Fibroblast of pulmonary artery (primary cell): ENCODE data around the gene STIP1.
A peak's percentile ranks its signal among the peaks of the same experiment; 100 is the strongest.

Experiments
- DNase-seq: peaks from one replicate; pipeline ENCODE4 v3.0.0-alpha.2; 2010; ENCODE audit warnings: low read depth
- H3K4me3 ChIP-seq: replicated peaks from 2 replicates; pipeline ENCODE4 v1.5.1; 2011; ENCODE audit warnings: low read depth, mild to moderate bottlenecking, control low read depth, low read length, moderate library complexity
- TF ChIP-seq, protein P1 (sequence below): IDR thresholded peaks from 2 replicates; pipeline ENCODE4 v1.5.1; 2011; ENCODE audit warnings: mild to moderate bottlenecking, control low read depth, low read length, inconsistent platforms; ENCODE audit errors: missing control alignments

Gene STIP1

GRCh38 chr11:64173616-64174355, 12.2 kb upstream of the STIP1 start:
- TF ChIP-seq, protein P1, sequence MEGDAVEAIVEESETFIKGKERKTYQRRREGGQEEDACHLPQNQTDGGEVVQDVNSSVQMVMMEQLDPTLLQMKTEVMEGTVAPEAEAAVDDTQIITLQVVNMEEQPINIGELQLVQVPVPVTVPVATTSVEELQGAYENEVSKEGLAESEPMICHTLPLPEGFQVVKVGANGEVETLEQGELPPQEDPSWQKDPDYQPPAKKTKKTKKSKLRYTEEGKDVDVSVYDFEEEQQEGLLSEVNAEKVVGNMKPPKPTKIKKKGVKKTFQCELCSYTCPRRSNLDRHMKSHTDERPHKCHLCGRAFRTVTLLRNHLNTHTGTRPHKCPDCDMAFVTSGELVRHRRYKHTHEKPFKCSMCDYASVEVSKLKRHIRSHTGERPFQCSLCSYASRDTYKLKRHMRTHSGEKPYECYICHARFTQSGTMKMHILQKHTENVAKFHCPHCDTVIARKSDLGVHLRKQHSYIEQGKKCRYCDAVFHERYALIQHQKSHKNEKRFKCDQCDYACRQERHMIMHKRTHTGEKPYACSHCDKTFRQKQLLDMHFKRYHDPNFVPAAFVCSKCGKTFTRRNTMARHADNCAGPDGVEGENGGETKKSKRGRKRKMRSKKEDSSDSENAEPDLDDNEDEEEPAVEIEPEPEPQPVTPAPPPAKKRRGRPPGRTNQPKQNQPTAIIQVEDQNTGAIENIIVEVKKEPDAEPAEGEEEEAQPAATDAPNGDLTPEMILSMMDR = no peak
- peak; percentile 29 for DNase-seq
- H3K4me3 ChIP-seq = no peak overlapping the region

GRCh38 chr11:64176751-64177150, 9.2 kb upstream of the STIP1 start:
- no peak overlapping the region for H3K4me3 ChIP-seq
- DNase-seq = no peak
- TF ChIP-seq, protein P1 = no peak

DNA sequence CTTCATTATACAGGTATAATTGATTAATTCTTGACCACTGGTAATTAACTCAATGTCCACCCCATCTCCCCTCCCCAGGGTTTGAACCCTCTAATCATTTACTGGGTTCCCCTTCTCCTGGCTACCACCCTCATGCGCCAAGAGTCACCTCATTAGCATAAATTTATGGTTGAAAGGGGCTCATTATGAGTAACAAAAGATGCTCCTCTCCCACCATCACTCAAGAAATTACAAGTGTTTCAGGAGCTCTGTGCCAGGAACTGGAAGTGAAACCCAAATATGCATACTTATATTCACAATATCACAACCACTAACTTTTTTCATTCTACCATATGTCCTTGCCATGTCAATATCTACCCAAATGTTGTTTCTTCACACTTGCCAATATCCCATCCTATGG, 7.8 kb upstream of the STIP1 start:
- DNase-seq = no peak
- TF ChIP-seq, protein P1 = no peak
- H3K4me3 ChIP-seq = no peak overlapping the region

DNA sequence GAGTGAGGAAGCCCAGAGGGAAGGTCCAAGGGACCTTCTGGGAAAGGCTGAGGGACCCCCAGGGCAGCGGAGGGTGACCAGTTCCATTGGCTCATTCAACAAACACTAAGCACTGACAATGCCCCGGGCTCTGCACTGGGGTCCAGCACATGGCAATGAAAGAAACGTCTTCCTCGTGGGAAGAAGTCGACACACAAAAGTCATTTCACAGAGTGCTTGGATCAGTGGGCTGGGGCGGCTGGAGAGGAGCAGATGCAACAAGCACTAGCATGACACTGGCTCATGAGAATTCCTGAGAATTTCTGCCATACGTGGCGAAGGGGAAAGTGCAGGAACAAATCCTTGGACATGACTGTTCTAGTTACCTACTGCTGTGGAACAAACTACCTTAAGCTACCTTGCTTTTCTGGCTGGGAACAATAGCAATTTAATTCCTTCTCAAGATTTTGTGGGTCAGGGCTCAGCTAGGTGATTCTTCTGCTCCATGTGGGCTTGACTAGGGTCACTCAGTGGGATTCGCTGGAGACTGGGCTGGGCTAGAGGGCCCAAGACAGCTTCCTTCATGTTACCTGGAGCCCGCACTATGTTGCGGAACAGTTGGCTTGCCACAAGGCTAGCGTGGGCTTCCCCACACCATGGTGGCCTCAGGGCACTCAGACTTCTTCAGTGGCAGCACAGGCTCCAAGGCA, 6.9 kb upstream of the STIP1 start:
- H3K4me3 ChIP-seq = no peak overlapping the region
- TF ChIP-seq, protein P1 = no peak
- DNase-seq = no peak

- no peak for DNase-seq
- TF ChIP-seq, protein P1 = no peak
- peak overlapping the region; percentile 3 for H3K4me3 ChIP-seq
These were observed 5.1 kb upstream of the STIP1 start for GRCh38 chr11:64180891-64181290.

DNA sequence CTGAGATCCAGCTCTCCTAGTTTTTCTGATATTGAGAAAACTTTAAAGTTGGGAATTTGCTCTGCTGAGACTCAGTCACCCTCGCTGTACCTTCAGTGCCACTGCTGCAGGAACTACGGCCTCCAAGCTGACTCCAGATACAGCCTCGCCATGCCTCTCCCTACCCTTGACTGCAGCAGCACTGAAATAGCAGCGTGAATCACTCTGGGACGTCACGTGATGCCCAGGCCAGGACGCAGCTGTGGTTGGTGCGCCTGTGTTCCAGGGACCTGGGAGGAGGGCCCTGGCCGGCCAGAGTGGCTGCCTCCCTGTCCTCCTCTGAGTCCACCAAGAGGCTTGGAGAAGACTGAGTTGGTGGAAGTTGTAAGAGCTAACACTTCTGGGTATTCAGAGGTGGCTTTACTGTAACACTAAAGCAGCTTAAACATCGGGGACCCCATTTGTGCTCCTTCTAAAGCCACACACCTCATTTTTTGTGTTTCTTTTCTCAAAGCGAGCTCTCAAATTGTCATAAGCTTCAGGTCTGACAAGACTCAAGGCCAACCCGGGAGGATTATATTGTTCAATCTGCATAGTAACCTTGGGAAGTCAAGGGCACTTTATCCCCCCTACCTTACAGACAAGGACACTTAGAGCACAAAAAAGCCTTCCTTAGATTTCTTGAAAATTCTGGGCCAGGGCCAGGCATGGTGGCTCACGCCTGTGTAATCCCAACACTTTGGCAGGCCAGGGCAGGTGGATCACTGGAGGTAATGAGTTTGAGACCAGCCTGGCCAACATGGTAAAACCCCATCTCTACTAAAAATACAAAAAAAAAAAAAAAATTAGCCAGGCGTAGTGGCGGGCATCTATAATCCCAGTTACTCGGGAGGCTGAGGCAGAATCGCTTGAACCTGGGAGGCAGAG, 4.2 kb upstream of the STIP1 start:
- TF ChIP-seq, protein P1 = no peak
- H3K4me3 ChIP-seq = peak overlapping the region; percentile 3
- DNase-seq = peak; percentile 93
